OCI-LY1 (cell line): ENCODE measurements around the gene CELA3B.
"Not testable (repeated sequence)": the region's sequence is repeated elsewhere in the genome, so short reads cannot be mapped to it uniquely, and the experiment has no call there.

Experiments
- H2AFZ ChIP-seq: fragments of 200-600 bp; sonication (generic), shearing (Covaris generic); 2 replicates; pipeline ENCODE4 v1.6.0; 2014; ENCODE audit warnings: antibody characterized with exemption, mild to moderate bottlenecking, low read length
- H3F3A ChIP-seq: fragments of 200-600 bp; sonication (generic), shearing (Covaris generic); 2 replicates; pipeline ENCODE4 v1.6.0; 2014; ENCODE audit warnings: mild to moderate bottlenecking, antibody characterized with exemption, low read length, moderate library complexity; ENCODE audit not compliant: insufficient read depth
- H3K27ac ChIP-seq: fragments of 200-600 bp; sonication (generic); 2 replicates; pipeline ENCODE4 v1.5.1; 2014; ENCODE audit warnings: low read length, mixed run types, mild to moderate bottlenecking, low read depth; ENCODE audit not compliant: poor library complexity, severe bottlenecking
- H3K27me3 ChIP-seq: fragments of 200-600 bp; sonication (generic); 2 replicates; pipeline ENCODE4 v1.6.0; 2014; ENCODE audit warnings: antibody characterized with exemption, mild to moderate bottlenecking, low read length, moderate library complexity; ENCODE audit not compliant: insufficient read depth
- H3K36me3 ChIP-seq: fragments of 200-600 bp; sonication (generic); 2 replicates; pipeline ENCODE4 v1.6.1; 2014; ENCODE audit warnings: mild to moderate bottlenecking, antibody characterized with exemption, low read length, moderate library complexity, mixed read lengths; ENCODE audit not compliant: insufficient read depth
- H3K4me1 ChIP-seq: fragments of 200-600 bp; sonication (generic); 2 replicates; pipeline ENCODE4 v1.5.1; 2014; ENCODE audit warnings: mild to moderate bottlenecking, low read length, moderate library complexity; ENCODE audit not compliant: insufficient read depth, severe bottlenecking
- H3K4me2 ChIP-seq: fragments of 200-600 bp; sonication (generic), shearing (Covaris generic); 2 replicates; pipeline ENCODE4 v1.6.1; 2014; ENCODE audit warnings: low read length
- H3K4me3 ChIP-seq: fragments of 200-600 bp; sonication (generic); 2 replicates; pipeline ENCODE4 v1.5.1; 2014; ENCODE audit warnings: low read length, low read depth, mild to moderate bottlenecking, mixed read lengths; ENCODE audit not compliant: poor library complexity, severe bottlenecking
- H3K79me2 ChIP-seq: fragments of 200-600 bp; shearing (Covaris generic); 2 replicates; pipeline ENCODE4 v1.6.1; 2016; ENCODE audit warnings: mixed run types, low read length, mixed read lengths; ENCODE audit not compliant: insufficient read depth
- H3K9ac ChIP-seq: fragments of 200-600 bp; sonication (generic), shearing (Covaris generic); 2 replicates; pipeline ENCODE4 v1.6.1; 2014; ENCODE audit warnings: mild to moderate bottlenecking, low read length, mixed read lengths
- H3K9me2 ChIP-seq: fragments of 200-600 bp; sonication (generic), shearing (Covaris generic); 2 replicates; pipeline ENCODE4 v1.6.1; 2014; ENCODE audit warnings: low read depth, mild to moderate bottlenecking, low read length, mixed read lengths
- H3K9me3 ChIP-seq: fragments of 200-600 bp; shearing (Covaris generic); 2 replicates; pipeline ENCODE4 v1.6.1; 2014; ENCODE audit warnings: low read length, mixed read lengths
- H4K20me1 ChIP-seq: fragments of 200-600 bp; sonication (generic), shearing (Covaris generic); 2 replicates; pipeline ENCODE4 v1.6.0; 2016; ENCODE audit warnings: mild to moderate bottlenecking, low read length; ENCODE audit not compliant: insufficient read depth
- CTCF ChIP-seq: fragments of 200-600 bp; sonication (generic), shearing (Covaris generic); IDR thresholded peaks from 2 replicates; pipeline ENCODE4 v1.5.1; 2017; ENCODE audit warnings: mild to moderate bottlenecking, antibody characterized with exemption, low read length, moderate library complexity, mixed read lengths
- EZH2 ChIP-seq: fragments of 200-600 bp; sonication (generic), shearing (Covaris generic); IDR thresholded peaks from 2 replicates; pipeline ENCODE4 v1.8.0; 2017; ENCODE audit warnings: borderline replicate concordance, mixed run types, mild to moderate bottlenecking, antibody characterized with exemption, low read length, moderate library complexity, mixed read lengths

Gene CELA3B

GRCh38 chr1:22030473-22030872 lies 53.7 kb downstream of the CELA3B start:
- Histone ChIP-seq H3K27ac (no peak overlapping the region), H3K9me3 (no peaks in the 10 kb centered on the region), H3K9ac (no peak overlapping the region), H2AFZ (no peak overlapping the region), H4K20me1 (no peaks in the 10 kb centered on the region), H3K4me1 (peaks cover 13% of the 10 kb centered on the region), H3K27me3 (no peaks in the 10 kb centered on the region), H3K4me2 (no peak overlapping the region), H3K36me3 (peaks cover 19% of the 10 kb centered on the region; the same call in 1 of the 2 replicates), H3K9me2 (no peaks in the 10 kb centered on the region), H3K4me3 (no peak overlapping the region), H3K79me2 (no peaks in the 10 kb centered on the region), H3F3A (no peaks in the 10 kb centered on the region)
- no peak for TF ChIP-seq EZH2
- TF ChIP-seq CTCF: no peak

DNA sequence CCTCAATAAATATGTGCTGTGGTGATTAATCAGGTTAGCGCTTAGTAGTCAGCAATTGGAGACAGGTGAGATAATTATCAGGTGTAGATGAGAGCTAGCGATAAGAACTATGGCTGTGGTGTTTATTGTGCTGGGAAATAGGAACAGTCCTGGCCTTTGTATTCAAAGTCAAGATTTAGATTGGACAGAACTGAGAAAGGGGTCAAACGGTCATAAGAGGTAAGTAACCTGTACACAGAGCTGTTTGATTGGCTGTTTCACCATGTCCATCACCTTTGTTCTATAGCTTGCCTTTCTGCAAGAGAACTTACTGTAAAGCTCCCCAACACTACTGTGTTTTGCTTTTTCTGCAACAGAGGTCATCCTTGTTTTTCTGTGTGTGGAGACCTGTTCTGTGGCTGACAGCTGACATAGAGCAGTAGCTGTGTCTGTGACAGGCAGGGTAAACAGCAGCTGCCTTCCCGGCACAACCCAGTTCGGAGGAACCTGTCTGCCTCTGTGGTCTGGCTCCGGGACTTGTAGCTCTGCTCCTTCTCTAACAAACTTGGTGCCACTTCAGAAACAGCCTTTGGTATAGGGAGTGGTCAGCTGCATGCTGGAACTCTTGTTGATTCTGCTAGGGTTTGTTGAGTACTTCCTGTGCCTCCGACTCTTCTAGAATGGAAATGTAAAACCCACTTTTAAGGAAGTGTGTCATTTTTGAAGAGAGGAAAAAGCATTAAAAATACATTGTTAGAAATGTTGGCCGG lies 54.6 kb downstream of the CELA3B start:
- Histone ChIP-seq H4K20me1 (no peaks in the 10 kb centered on the region), H3K9ac (no peak overlapping the region), H3F3A (no peaks in the 10 kb centered on the region), H2AFZ (no peak overlapping the region), H3K9me3 (no peaks in the 10 kb centered on the region), H3K27me3 (no peaks in the 10 kb centered on the region), H3K9me2 (no peaks in the 10 kb centered on the region), H3K36me3 (peaks cover 17% of the 10 kb centered on the region; the same call in 1 of the 2 replicates), H3K4me2 (no peak overlapping the region), H3K27ac (no peak overlapping the region), H3K79me2 (no peaks in the 10 kb centered on the region), H3K4me1 (peaks cover 7% of the 10 kb centered on the region), H3K4me3 (no peak overlapping the region)
- TF ChIP-seq EZH2 (no peak), CTCF (no peak)

DNA sequence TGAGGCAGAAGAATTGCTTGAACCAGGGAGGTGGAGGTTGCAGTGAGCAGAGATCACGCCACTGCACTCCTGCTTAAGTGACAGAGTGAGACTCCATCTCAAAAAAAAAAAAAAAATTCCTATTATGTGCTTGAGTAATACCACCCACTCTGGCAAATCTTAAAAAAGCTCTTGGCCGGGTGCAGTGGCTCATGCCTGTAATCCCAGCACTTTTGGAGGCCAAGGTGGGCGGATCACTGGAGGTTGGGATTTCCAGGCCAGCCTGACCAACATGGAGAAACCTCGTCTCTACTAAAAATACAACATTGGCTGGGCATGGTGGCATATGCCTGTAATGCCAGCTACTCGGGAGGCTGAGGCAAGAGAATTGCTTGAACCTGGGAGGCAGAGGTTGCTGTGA lies 58.0 kb downstream of the CELA3B start:
- H3K27ac ChIP-seq, H3K9me3 ChIP-seq, H3K4me2 ChIP-seq, H3K9me2 ChIP-seq, H2AFZ ChIP-seq, H3K9ac ChIP-seq, H4K20me1 ChIP-seq, H3K79me2 ChIP-seq, H3K4me3 ChIP-seq, H3K27me3 ChIP-seq, H3F3A ChIP-seq: not testable (repeated sequence)
- peaks cover 16% of the 10 kb centered on the region for H3K4me1 ChIP-seq
- H3K36me3 ChIP-seq: peaks cover 13% of the 10 kb centered on the region; the same call in 1 of the 2 replicates

DNA sequence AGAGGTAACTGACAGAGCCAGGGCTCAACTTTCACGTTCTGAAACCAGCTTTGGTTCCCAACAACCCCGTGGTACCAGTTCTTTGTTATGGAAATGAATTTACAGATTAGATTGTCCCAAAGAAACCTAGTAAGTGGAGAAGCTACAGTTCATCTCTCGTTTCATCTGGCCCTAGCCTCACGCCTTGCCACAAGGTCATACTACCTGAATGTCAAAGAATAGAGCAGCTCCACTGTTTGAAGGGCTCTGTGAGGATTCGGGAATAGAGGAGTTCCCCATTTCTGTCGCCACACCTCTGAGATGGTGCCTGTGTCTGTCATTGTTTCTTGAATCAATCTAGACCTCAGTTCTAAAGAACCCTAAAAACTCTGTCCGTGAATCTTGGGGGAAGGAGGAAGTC lies 60.7 kb downstream of the CELA3B start:
- TF ChIP-seq EZH2: no peak
- no peak for TF ChIP-seq CTCF
- H3K36me3 ChIP-seq: no peaks in the 10 kb centered on the region
- H3K4me3 ChIP-seq: no peak overlapping the region
- H3K9me3 ChIP-seq: no peaks in the 10 kb centered on the region
- no peaks in the 10 kb centered on the region for H3K27me3 ChIP-seq
- H3K4me1 ChIP-seq: peaks cover 27% of the 10 kb centered on the region
- peak overlapping the region; percentile 94 for H2AFZ ChIP-seq
- no peak overlapping the region for H3K9ac ChIP-seq
- peak overlapping the region; percentile 46 for H3K27ac ChIP-seq
- H4K20me1 ChIP-seq: no peaks in the 10 kb centered on the region
- no peaks in the 10 kb centered on the region for H3K79me2 ChIP-seq
- H3F3A ChIP-seq: no peaks in the 10 kb centered on the region
- H3K9me2 ChIP-seq: no peaks in the 10 kb centered on the region
- H3K4me2 ChIP-seq: no peak overlapping the region
